NT2/D1 (cell line): ENCODE measurements around the gene LEMD2.

Experiments
- DNase-seq: peaks from one replicate; pipeline ENCODE4 v3.0.0-alpha.2; 2011; ENCODE audit warnings: low read depth, low spot score
- H3K27me3 ChIP-seq: 2 replicates; pipeline ENCODE4 v1.6.0; 2011; ENCODE audit warnings: mild to moderate bottlenecking; ENCODE audit not compliant: insufficient read length, insufficient read depth
- H3K36me3 ChIP-seq: 2 replicates; pipeline ENCODE4 v1.6.1; 2011; ENCODE audit warnings: mild to moderate bottlenecking, low read length, mixed read lengths; ENCODE audit not compliant: insufficient read depth, insufficient read length
- H3K4me1 ChIP-seq: 2 replicates; pipeline ENCODE4 v1.5.1; 2011; ENCODE audit not compliant: insufficient read depth, insufficient read length
- H3K4me3 ChIP-seq: 2 replicates; pipeline ENCODE4 v1.5.1; 2011; ENCODE audit warnings: low read depth; ENCODE audit not compliant: insufficient read length
- H3K9ac ChIP-seq: 2 replicates; pipeline ENCODE4 v1.6.0; 2011; ENCODE audit warnings: low read depth; ENCODE audit not compliant: insufficient read length
- H3K9me3 ChIP-seq: 2 replicates; pipeline ENCODE4 v1.5.1; 2011; ENCODE audit warnings: mild to moderate bottlenecking, low read length; ENCODE audit not compliant: insufficient read depth
- SUZ12 ChIP-seq: IDR thresholded peaks from 2 replicates; pipeline ENCODE4 v1.6.1; 2011; ENCODE audit not compliant: insufficient read length, insufficient read depth; ENCODE audit errors: extremely low read depth
- YY1 ChIP-seq: IDR thresholded peaks from 2 replicates; pipeline ENCODE4 v1.6.1; 2011; ENCODE audit not compliant: insufficient read length, insufficient read depth
- ZNF274 ChIP-seq: IDR thresholded peaks from 2 replicates; pipeline ENCODE4 v1.6.1; 2011; ENCODE audit warnings: mild to moderate bottlenecking, low read depth, low read length

The LEMD2 gene

DNA sequence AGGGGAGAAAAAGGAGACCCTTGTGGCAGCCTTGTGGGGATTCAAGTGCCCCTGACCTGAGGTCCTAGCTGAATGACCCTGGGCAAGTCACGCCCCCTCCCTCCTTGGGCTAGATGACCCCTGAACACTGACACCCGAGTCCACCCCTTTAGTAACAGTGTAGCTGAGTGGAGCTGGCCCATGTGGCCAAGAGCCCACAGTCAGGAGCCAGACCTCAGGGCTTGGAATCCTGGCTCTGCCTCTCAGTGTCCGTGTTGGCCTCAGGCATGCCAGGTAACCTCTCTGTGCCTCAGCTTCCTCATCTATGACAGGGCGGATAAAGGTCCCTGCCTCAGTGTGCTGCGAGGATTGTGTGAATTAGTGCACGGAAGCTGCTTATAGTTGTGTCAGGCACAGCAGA, 56.5 kb downstream of the LEMD2 start:
- Histone ChIP-seq H3K4me1 (peaks cover 13% of the 10 kb centered on the region), H3K9me3 (no peaks in the 10 kb centered on the region), H3K27me3 (no peaks in the 10 kb centered on the region), H3K9ac (no peak overlapping the region), H3K4me3 (no peak overlapping the region), H3K36me3 (peaks cover 7% of the 10 kb centered on the region)
- TF ChIP-seq YY1 (no peak), SUZ12 (no peak), ZNF274 (no peak)
- no peak for DNase-seq

DNA sequence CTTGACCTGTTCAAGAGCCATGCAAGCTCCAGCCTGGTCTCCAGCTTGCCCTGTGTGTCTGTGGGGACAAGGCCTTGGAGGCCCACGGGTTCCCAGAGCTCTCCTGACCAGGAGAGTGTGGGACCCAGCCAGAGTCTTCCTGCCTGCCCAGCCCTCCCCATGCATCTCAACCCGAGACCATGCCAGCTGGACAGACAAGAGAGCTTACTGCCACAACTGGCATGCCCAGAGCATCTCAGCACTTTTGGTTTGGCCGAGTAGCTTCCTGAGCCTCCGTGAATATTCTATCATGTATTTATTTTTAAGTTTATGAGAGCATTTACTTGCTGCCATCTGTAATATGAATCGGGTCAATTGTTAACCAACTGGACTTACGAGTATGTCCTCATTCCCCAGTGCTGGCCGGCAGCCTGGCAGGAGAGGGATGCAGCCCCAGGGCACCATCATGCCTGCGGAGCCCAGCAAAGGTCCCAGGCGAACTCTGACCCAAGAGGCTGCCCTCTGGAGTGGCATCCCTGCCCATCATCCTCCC, 57.1 kb downstream of the LEMD2 start:
- Histone ChIP-seq H3K9ac (no peak overlapping the region), H3K4me1 (peaks cover 13% of the 10 kb centered on the region), H3K4me3 (no peak overlapping the region), H3K36me3 (peaks cover 7% of the 10 kb centered on the region), H3K9me3 (no peaks in the 10 kb centered on the region), H3K27me3 (no peaks in the 10 kb centered on the region)
- no peak for DNase-seq
- no peak for TF ChIP-seq YY1
- TF ChIP-seq ZNF274: no peak
- TF ChIP-seq SUZ12: no peak

DNA sequence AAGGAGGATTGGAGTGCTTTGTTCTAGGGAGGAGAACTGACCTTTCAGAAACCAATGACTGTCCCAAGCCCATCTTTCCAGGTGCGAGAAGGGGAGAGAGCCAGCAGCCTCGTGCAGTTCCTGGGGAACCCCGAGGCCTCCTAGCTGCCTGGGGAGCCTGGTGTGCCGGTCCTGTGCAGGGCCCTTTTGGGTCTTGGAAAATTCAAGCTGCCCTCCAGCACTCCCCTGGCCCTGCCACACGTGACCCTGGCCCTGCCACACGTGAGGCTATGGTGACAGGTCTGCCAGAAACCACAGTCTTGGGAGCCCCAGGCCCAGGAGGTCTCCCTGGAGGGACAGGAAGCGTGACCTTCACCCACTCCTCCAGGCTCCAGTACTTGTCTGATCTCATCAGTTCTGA, 57.9 kb downstream of the LEMD2 start:
- no peak for DNase-seq
- Histone ChIP-seq H3K9ac (no peak overlapping the region), H3K4me1 (peaks cover 13% of the 10 kb centered on the region), H3K27me3 (no peaks in the 10 kb centered on the region), H3K36me3 (peaks cover 7% of the 10 kb centered on the region), H3K9me3 (no peaks in the 10 kb centered on the region), H3K4me3 (no peak overlapping the region)
- TF ChIP-seq SUZ12 (no peak), YY1 (no peak), ZNF274 (no peak)

DNA sequence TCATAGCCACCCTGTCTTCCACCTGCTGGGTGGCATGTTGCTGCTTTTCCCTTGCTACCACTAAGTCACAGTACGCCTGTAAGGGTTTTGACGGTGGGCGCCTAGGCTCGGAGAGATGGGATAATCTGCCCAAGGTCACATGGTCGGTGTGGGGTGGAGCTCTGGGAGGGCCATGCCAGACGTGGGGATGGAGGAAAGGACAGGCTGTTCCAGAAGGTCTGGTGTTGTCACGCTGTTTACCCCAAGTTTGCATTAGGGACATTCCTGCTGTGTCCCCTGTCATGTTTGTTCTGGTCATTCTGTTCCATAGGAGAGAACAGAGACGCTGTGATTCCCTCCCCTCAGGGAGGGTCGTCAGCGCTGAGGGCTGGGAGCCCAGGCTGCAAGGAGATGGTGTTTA, 58.3 kb downstream of the LEMD2 start:
- peaks cover 13% of the 10 kb centered on the region for H3K4me1 ChIP-seq
- H3K27me3 ChIP-seq: no peaks in the 10 kb centered on the region
- H3K4me3 ChIP-seq: no peak overlapping the region
- H3K9me3 ChIP-seq: no peaks in the 10 kb centered on the region
- H3K36me3 ChIP-seq: peaks cover 7% of the 10 kb centered on the region
- H3K9ac ChIP-seq: no peak overlapping the region
- no peak for TF ChIP-seq ZNF274
- TF ChIP-seq YY1: no peak
- no peak for TF ChIP-seq SUZ12
- no peak for DNase-seq

- no peak overlapping the region for H3K4me3 ChIP-seq
- TF ChIP-seq YY1: no peak
- no peak for TF ChIP-seq SUZ12
- TF ChIP-seq ZNF274: no peak
- H3K36me3 ChIP-seq: no peaks in the 10 kb centered on the region
- DNase-seq: no peak
- H3K27me3 ChIP-seq: no peaks in the 10 kb centered on the region
- no peak overlapping the region for H3K9ac ChIP-seq
- H3K9me3 ChIP-seq: no peaks in the 10 kb centered on the region
- peaks cover 12% of the 10 kb centered on the region for H3K4me1 ChIP-seq
These were observed 59.9 kb downstream of the LEMD2 start for GRCh38 chr6:33729059-33729458.

- Histone ChIP-seq H3K4me3 (no peak overlapping the region), H3K4me1 (peaks cover 10% of the 10 kb centered on the region), H3K36me3 (no peaks in the 10 kb centered on the region), H3K9me3 (no peaks in the 10 kb centered on the region), H3K27me3 (no peaks in the 10 kb centered on the region), H3K9ac (no peak overlapping the region)
- TF ChIP-seq YY1: no peak
- TF ChIP-seq SUZ12: no peak
- TF ChIP-seq ZNF274: no peak
- DNase-seq: no peak
These were observed 60.5 kb downstream of the LEMD2 start for GRCh38 chr6:33728438-33728837.

DNA sequence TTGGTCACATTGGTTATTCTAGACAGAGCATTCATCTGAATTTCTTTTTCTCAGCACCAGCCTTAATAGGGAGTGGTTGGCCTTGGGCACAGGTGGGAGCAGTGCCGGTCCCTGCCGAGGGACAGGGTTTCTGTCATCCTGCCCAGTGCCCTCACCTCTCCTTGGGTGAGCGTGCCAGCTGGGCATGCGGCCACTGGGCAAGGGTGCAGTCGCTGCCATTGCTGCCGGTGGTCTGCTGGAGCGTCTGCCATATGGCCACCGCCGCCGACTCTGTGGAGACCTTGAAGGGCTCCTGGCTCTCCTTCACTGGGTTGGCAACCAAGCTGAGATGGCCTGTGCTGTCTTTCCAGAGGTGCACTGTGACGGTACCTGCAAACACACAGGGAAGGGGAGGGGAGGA, 61.0 kb downstream of the LEMD2 start:
- Histone ChIP-seq H3K9ac (no peak overlapping the region), H3K4me3 (no peak overlapping the region), H3K27me3 (no peaks in the 10 kb centered on the region), H3K36me3 (no peaks in the 10 kb centered on the region), H3K9me3 (no peaks in the 10 kb centered on the region), H3K4me1 (peaks cover 7% of the 10 kb centered on the region)
- TF ChIP-seq SUZ12 (no peak), YY1 (no peak), ZNF274 (no peak)
- DNase-seq: no peak
